Epithelial cell of proximal tubule (primary cell): ENCODE data around the gene DNAJB11. TPM values are rescaled to one million over a fixed set of nuclear protein-coding genes. Genes with fewer than 3 reads are reported as not detected.

ENCODE experiments used
- DNase-seq: peaks from one replicate; pipeline ENCODE4 v3.0.0-alpha.2; 2011; ENCODE audit warnings: low read depth
- H3K4me3 ChIP-seq: 2 replicates; pipeline ENCODE4 v1.5.1; 2011; ENCODE audit warnings: low read depth, mild to moderate bottlenecking, low read length
- total RNA-seq: library from RNA; depleted of rRNA; stranded (reverse); fragments of >200 nt; gene quantifications from 2 replicates; pipeline ENCODE4 v1.2.3, GENCODE V29; 2015
- TF ChIP-seq, protein P1 (sequence below): conservative IDR thresholded peaks from 2 replicates; pipeline ENCODE4 v1.5.1; 2012; ENCODE audit warnings: low read depth, mild to moderate bottlenecking, low read length

Gene DNAJB11
- total RNA-seq, 1 donor from 2014 or later, result 96.3 TPM

GRCh38 chr3:186620213-186621092 lies 49.9 kb downstream of the DNAJB11 start:
- no peak overlapping the region for H3K4me3 ChIP-seq
- DNase-seq, result no peak
- TF ChIP-seq, protein P1, sequence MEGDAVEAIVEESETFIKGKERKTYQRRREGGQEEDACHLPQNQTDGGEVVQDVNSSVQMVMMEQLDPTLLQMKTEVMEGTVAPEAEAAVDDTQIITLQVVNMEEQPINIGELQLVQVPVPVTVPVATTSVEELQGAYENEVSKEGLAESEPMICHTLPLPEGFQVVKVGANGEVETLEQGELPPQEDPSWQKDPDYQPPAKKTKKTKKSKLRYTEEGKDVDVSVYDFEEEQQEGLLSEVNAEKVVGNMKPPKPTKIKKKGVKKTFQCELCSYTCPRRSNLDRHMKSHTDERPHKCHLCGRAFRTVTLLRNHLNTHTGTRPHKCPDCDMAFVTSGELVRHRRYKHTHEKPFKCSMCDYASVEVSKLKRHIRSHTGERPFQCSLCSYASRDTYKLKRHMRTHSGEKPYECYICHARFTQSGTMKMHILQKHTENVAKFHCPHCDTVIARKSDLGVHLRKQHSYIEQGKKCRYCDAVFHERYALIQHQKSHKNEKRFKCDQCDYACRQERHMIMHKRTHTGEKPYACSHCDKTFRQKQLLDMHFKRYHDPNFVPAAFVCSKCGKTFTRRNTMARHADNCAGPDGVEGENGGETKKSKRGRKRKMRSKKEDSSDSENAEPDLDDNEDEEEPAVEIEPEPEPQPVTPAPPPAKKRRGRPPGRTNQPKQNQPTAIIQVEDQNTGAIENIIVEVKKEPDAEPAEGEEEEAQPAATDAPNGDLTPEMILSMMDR, result no peak

DNA sequence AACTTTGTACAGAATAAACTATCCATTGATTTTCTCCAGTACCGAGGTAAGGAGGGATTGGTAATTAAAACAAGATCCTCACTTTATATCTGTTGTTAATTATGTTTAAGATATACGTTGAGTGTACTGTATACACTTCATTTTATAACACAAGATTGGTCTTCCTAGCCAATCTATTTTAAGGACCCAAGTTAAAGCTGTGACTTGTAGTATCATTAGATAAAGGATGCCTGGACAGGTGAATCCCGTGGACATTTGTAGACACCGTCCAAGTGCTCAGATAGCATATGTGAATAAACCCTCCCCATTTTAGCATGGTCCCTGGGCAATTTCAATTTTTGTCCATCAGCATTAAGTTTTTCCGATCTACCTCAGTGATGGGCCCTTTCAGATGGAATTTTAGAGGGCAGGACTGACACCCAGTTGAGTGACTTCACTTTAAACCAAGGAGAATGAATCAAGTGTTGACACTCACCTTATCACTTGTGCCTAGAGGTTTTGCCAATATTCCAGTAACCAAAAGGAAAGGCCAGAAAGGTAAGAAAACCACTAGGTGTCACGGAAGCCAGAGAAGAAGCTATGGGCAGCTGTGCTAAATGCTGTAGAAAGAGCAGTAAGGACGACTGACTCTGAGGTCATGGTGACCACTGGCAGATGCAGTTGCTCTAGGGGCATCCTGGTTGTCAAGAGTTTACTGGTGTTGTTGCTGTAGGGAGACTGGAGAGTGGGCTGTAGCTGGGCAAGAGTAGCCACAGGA lies 51.6 kb downstream of the DNAJB11 start:
- TF ChIP-seq, protein P1, result no peak
- no peak overlapping the region for H3K4me3 ChIP-seq
- DNase-seq, result no peak

- DNase-seq, result no peak
- H3K4me3 ChIP-seq, result no peak overlapping the region
- TF ChIP-seq, protein P1, result no peak
These were observed 52.3 kb downstream of the DNAJB11 start for GRCh38 chr3:186622651-186623310.

GRCh38 chr3:186624598-186624997 lies 54.1 kb downstream of the DNAJB11 start:
- no peak overlapping the region for H3K4me3 ChIP-seq
- TF ChIP-seq, protein P1, result no peak
- DNase-seq, result no peak

DNA sequence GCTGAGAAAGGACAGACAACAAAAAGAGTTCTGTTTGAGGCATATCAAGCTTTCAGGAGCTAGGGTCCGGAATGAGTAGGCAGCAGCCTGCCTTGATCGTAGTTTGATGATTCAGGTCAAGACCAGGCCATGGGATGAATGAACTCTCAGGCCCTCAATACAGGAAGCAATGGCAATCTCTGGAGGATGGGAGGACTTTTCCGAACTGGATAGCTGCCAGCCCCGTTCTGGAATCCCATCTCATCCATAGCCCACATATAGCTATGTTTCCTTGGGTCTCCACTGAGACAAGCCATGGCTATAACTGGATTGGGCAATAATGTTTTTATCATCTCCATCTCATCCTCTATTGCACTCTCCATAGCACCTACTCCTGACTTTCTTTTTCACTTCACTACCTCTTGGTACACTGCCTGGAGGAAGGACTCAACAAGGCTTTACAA lies 55.1 kb downstream of the DNAJB11 start:
- no peak for DNase-seq
- no peak overlapping the region for H3K4me3 ChIP-seq
- TF ChIP-seq, protein P1, result no peak

- no peak overlapping the region for H3K4me3 ChIP-seq
- TF ChIP-seq, protein P1, result no peak
These were observed 55.8 kb downstream of the DNAJB11 start for GRCh38 chr3:186626254-186626847.

More at GRCh38 chr3:186626254-186626847, 55.8 kb downstream of the DNAJB11 start:
- no peak for DNase-seq
